ENCODE data around the gene SRPK2.
A peak's percentile ranks its signal among the peaks of the same experiment; 100 is the strongest.
"Not testable (repeated sequence)": the region's sequence is repeated elsewhere in the genome, so short reads cannot be mapped to it uniquely, and the experiment has no call there.

SRPK2 gene

GRCh38 chr7:105336009-105336408 lies 52.7 kb downstream of the SRPK2 start:
- DNase-seq: peak; percentile 49

- DNase-seq: not testable (repeated sequence)
Observed at GRCh38 chr7:105332661-105333060, 56.1 kb downstream of the SRPK2 start.

- no peak for DNase-seq
Observed at GRCh38 chr7:105330526-105330925, 58.2 kb downstream of the SRPK2 start.

GRCh38 chr7:105327201-105327600 lies 61.5 kb downstream of the SRPK2 start:
- DNase-seq: no peak

GRCh38 chr7:105325216-105325904 lies 63.4 kb downstream of the SRPK2 start:
- DNase-seq: no peak

- not testable (repeated sequence) for DNase-seq
Observed at GRCh38 chr7:105324606-105325005, 64.1 kb downstream of the SRPK2 start.

GRCh38 chr7:105323366-105323765 lies 65.4 kb downstream of the SRPK2 start:
- DNase-seq: no peak

- no peak for DNase-seq
Observed at GRCh38 chr7:105322655-105323277, 66.0 kb downstream of the SRPK2 start.

GRCh38 chr7:105321754-105322455 lies 66.8 kb downstream of the SRPK2 start:
- DNase-seq: no peak

GRCh38 chr7:105320896-105321295 lies 67.8 kb downstream of the SRPK2 start:
- DNase-seq: no peak

- no peak for DNase-seq
Observed at GRCh38 chr7:105319578-105319977, 69.1 kb downstream of the SRPK2 start.

- DNase-seq: no peak
Observed at GRCh38 chr7:105316578-105317344, 72.0 kb downstream of the SRPK2 start.

- DNase-seq: no peak
Observed at GRCh38 chr7:105315357-105315756, 73.4 kb downstream of the SRPK2 start.

- DNase-seq: peak; percentile 23
Observed at GRCh38 chr7:105309235-105310169, 79.2 kb downstream of the SRPK2 start.

- no peak for DNase-seq
Observed at GRCh38 chr7:105307163-105307672, 81.5 kb downstream of the SRPK2 start.

- peak; percentile 58 for DNase-seq
Observed at GRCh38 chr7:105306298-105306748, 82.4 kb downstream of the SRPK2 start.

GRCh38 chr7:105305633-105306032 lies 83.1 kb downstream of the SRPK2 start:
- DNase-seq: no peak

- no peak for DNase-seq
Observed at GRCh38 chr7:105304040-105304895, 84.5 kb downstream of the SRPK2 start.

- not testable (repeated sequence) for DNase-seq
Observed at GRCh38 chr7:105300587-105300986, 88.1 kb downstream of the SRPK2 start.

GRCh38 chr7:105298439-105298894 lies 90.3 kb downstream of the SRPK2 start:
- DNase-seq: no peak

GRCh38 chr7:105297985-105298384 lies 90.7 kb downstream of the SRPK2 start:
- DNase-seq: no peak

All from hematopoietic multipotent progenitor cell treated with erythropoietin and hydrocortisone succinate and interleukin-3 and kit ligand, for 8 days (in vitro differentiated cells).